A673 (cell line): Measurements from ENCODE around the gene ARMH3.

ENCODE experiments used
- CTCF ChIP-seq: fragments of 300-800, 200-600 bp; sonication (generic); conservative IDR thresholded peaks from 2 replicates; pipeline ENCODE4 v1.5.1; 2017; ENCODE audit warnings: low read depth, mild to moderate bottlenecking, antibody characterized with exemption, low read length, moderate library complexity, mixed read lengths
- EZH2 ChIP-seq: fragments of 200-600 bp; sonication (generic); IDR thresholded peaks from 2 replicates; pipeline ENCODE4 v1.6.1; 2017; ENCODE audit warnings: borderline replicate concordance, low read depth, mild to moderate bottlenecking, mixed read lengths, antibody characterized with exemption, low read length; ENCODE audit not compliant: poor library complexity, severe bottlenecking

- no peak for TF ChIP-seq CTCF
- no peak for TF ChIP-seq EZH2
Observed at GRCh38 chr10:102069071-102069470, 13.1 kb upstream of the ARMH3 start.
